Activated T-helper 17 cell treated with anti-CD3 and anti-CD28 coated beads, Interleukin-2, amount 50 U/mL, for 72 hours (primary cell): ENCODE results near the gene VPS26C. TPM values are rescaled to one million over a fixed set of nuclear protein-coding genes. Genes with fewer than 3 reads are reported as not detected.
A peak's percentile ranks its signal among the peaks of the same experiment; 100 is the strongest.
"Not testable (repeated sequence)": the region's sequence is repeated elsewhere in the genome, so short reads cannot be mapped to it uniquely, and the experiment has no call there.

ENCODE experiments used
- ATAC-seq: fragments of 150-1000 bp; cut with Tn5 transposase; replicated peaks from 2 replicates; pipeline ENCODE4 v1.10.0; 2021; ENCODE audit warnings: mild to moderate bottlenecking, moderate library complexity
- H3K27ac Mint-ChIP-seq: one replicate; pipeline ENCODE4 v1.8.0; 2022; ENCODE audit warnings: mixed read lengths
- H3K27me3 Mint-ChIP-seq: one replicate; pipeline ENCODE4 v1.8.0; 2022; ENCODE audit warnings: mixed read lengths
- H3K36me3 Mint-ChIP-seq: one replicate; pipeline ENCODE4 v1.8.0; 2022; ENCODE audit warnings: low read depth, mild to moderate bottlenecking, mixed read lengths
- H3K4me1 Mint-ChIP-seq: one replicate; pipeline ENCODE4 v1.8.0; 2022; ENCODE audit warnings: mixed read lengths
- H3K4me3 Mint-ChIP-seq: one replicate; pipeline ENCODE4 v1.8.0; 2022; ENCODE audit warnings: mild to moderate bottlenecking, mixed read lengths
- H3K9me3 Mint-ChIP-seq: one replicate; pipeline ENCODE4 v1.8.0; 2022; ENCODE audit warnings: mixed read lengths
- total RNA-seq, 2 donors: library from RNA; stranded (reverse); gene quantifications; one replicate each; pipeline ENCODE4 v1.2.3, GENCODE V29; 2022

The VPS26C gene
- 10 to 100 TPM; 72.1 to 78.5 TPM for total RNA-seq

- H3K4me1 Mint-ChIP-seq: peaks cover 15% of the 10 kb centered on the region
- H3K27me3 Mint-ChIP-seq: no peaks in the 10 kb centered on the region
- ATAC-seq: peak; percentile 91
- H3K4me3 Mint-ChIP-seq: peak within 1 kb of the TSS; percentile 80
- H3K27ac Mint-ChIP-seq: peak within 1 kb of the TSS; percentile 83
- no peaks in the 10 kb centered on the region for H3K9me3 Mint-ChIP-seq
- peaks cover 31% of the 10 kb centered on the region for H3K36me3 Mint-ChIP-seq
Observed at GRCh38 chr21:37267269-37268185, at the start of gene VPS26C. Gene VPS26C, minus strand, starts transcription at chr21:37267334. Its CDS starts 40 bp downstream, at chr21:37267294.

GRCh38 chr21:37316072-37316471 lies 48.9 kb upstream of the VPS26C start:
- not testable (repeated sequence) for ATAC-seq, H3K27me3 Mint-ChIP-seq, H3K27ac Mint-ChIP-seq

GRCh38 chr21:37300114-37300751 lies 33.1 kb upstream of the VPS26C start:
- Mint-ChIP-seq H3K4me3 (no peak overlapping the region), H3K9me3 (no peaks in the 10 kb centered on the region), H3K27ac (no peak overlapping the region), H3K36me3 (no peaks in the 10 kb centered on the region), H3K27me3 (peaks cover 3% of the 10 kb centered on the region), H3K4me1 (no peaks in the 10 kb centered on the region)
- ATAC-seq: no peak

More at GRCh38 chr21:37316072-37316471, 48.9 kb upstream of the VPS26C start:
- not testable (repeated sequence) for H3K36me3 Mint-ChIP-seq, H3K4me1 Mint-ChIP-seq, H3K9me3 Mint-ChIP-seq, H3K4me3 Mint-ChIP-seq

- Mint-ChIP-seq H3K27ac (no peak overlapping the region), H3K36me3 (no peaks in the 10 kb centered on the region), H3K9me3 (no peaks in the 10 kb centered on the region), H3K4me1 (no peaks in the 10 kb centered on the region), H3K27me3 (peaks cover 15% of the 10 kb centered on the region), H3K4me3 (no peak overlapping the region)
- no peak for ATAC-seq
Observed at GRCh38 chr21:37297364-37297763, 30.2 kb upstream of the VPS26C start.

- no peaks in the 10 kb centered on the region for H3K9me3 Mint-ChIP-seq
- H3K27ac Mint-ChIP-seq: no peak overlapping the region
- ATAC-seq: no peak
- H3K36me3 Mint-ChIP-seq: no peaks in the 10 kb centered on the region
- H3K4me1 Mint-ChIP-seq: no peaks in the 10 kb centered on the region
- no peak overlapping the region for H3K4me3 Mint-ChIP-seq
- peaks cover 15% of the 10 kb centered on the region for H3K27me3 Mint-ChIP-seq
Observed at GRCh38 chr21:37294679-37295078, 27.5 kb upstream of the VPS26C start.

- Mint-ChIP-seq H3K27me3 (peaks cover 15% of the 10 kb centered on the region), H3K9me3 (no peaks in the 10 kb centered on the region), H3K4me1 (no peaks in the 10 kb centered on the region), H3K4me3 (no peak overlapping the region), H3K36me3 (no peaks in the 10 kb centered on the region), H3K27ac (no peak overlapping the region)
- ATAC-seq: no peak
Observed at GRCh38 chr21:37292941-37293340, 25.8 kb upstream of the VPS26C start.

GRCh38 chr21:37292041-37292440 lies 24.9 kb upstream of the VPS26C start:
- H3K27ac Mint-ChIP-seq: no peak overlapping the region
- H3K36me3 Mint-ChIP-seq: no peaks in the 10 kb centered on the region
- no peak overlapping the region for H3K4me3 Mint-ChIP-seq
- no peaks in the 10 kb centered on the region for H3K4me1 Mint-ChIP-seq
- H3K9me3 Mint-ChIP-seq: no peaks in the 10 kb centered on the region
- no peak for ATAC-seq
- peaks cover 15% of the 10 kb centered on the region for H3K27me3 Mint-ChIP-seq

- H3K4me3 Mint-ChIP-seq, ATAC-seq, H3K36me3 Mint-ChIP-seq, H3K4me1 Mint-ChIP-seq, H3K27ac Mint-ChIP-seq, H3K9me3 Mint-ChIP-seq, H3K27me3 Mint-ChIP-seq: not testable (repeated sequence)
Observed at GRCh38 chr21:37283191-37283710, 16.1 kb upstream of the VPS26C start.

- not testable (repeated sequence) for H3K4me1 Mint-ChIP-seq, ATAC-seq, H3K27ac Mint-ChIP-seq, H3K36me3 Mint-ChIP-seq, H3K9me3 Mint-ChIP-seq, H3K27me3 Mint-ChIP-seq
- peak overlapping the region; percentile 79 for H3K4me3 Mint-ChIP-seq
Observed at GRCh38 chr21:37282602-37283001, 15.5 kb upstream of the VPS26C start.

GRCh38 chr21:37281993-37282392 lies 14.9 kb upstream of the VPS26C start:
- Mint-ChIP-seq H3K4me1 (no peaks in the 10 kb centered on the region), H3K4me3 (peak overlapping the region; percentile 79), H3K9me3 (no peaks in the 10 kb centered on the region), H3K27me3 (no peaks in the 10 kb centered on the region), H3K36me3 (no peaks in the 10 kb centered on the region), H3K27ac (no peak overlapping the region)
- peak; percentile 63 for ATAC-seq

- ATAC-seq: no peak
- Mint-ChIP-seq H3K4me1 (no peaks in the 10 kb centered on the region), H3K27me3 (no peaks in the 10 kb centered on the region), H3K36me3 (no peaks in the 10 kb centered on the region), H3K9me3 (no peaks in the 10 kb centered on the region), H3K4me3 (peak overlapping the region; percentile 79), H3K27ac (no peak overlapping the region)
Observed at GRCh38 chr21:37281579-37281978, 14.4 kb upstream of the VPS26C start.

GRCh38 chr21:37279271-37279670 lies 12.1 kb upstream of the VPS26C start:
- H3K4me1 Mint-ChIP-seq, H3K4me3 Mint-ChIP-seq, H3K27ac Mint-ChIP-seq, ATAC-seq, H3K27me3 Mint-ChIP-seq, H3K36me3 Mint-ChIP-seq, H3K9me3 Mint-ChIP-seq: not testable (repeated sequence)

GRCh38 chr21:37278199-37278598 lies 11.1 kb upstream of the VPS26C start:
- H3K4me1 Mint-ChIP-seq: no peaks in the 10 kb centered on the region
- ATAC-seq: no peak
- H3K27ac Mint-ChIP-seq: no peak overlapping the region

GRCh38 chr21:37276377-37276776 lies 9.2 kb upstream of the VPS26C start:
- no peak for ATAC-seq
- H3K36me3 Mint-ChIP-seq: no peaks in the 10 kb centered on the region
- H3K27ac Mint-ChIP-seq: no peak overlapping the region
- no peaks in the 10 kb centered on the region for H3K4me1 Mint-ChIP-seq
- no peaks in the 10 kb centered on the region for H3K9me3 Mint-ChIP-seq
- no peaks in the 10 kb centered on the region for H3K27me3 Mint-ChIP-seq
- no peak overlapping the region for H3K4me3 Mint-ChIP-seq

More at GRCh38 chr21:37278199-37278598, 11.1 kb upstream of the VPS26C start:
- H3K36me3 Mint-ChIP-seq: no peaks in the 10 kb centered on the region
- no peak overlapping the region for H3K4me3 Mint-ChIP-seq
- H3K9me3 Mint-ChIP-seq: no peaks in the 10 kb centered on the region
- no peaks in the 10 kb centered on the region for H3K27me3 Mint-ChIP-seq
